Measurements from ENCODE around the gene TRPM2.

- TF ChIP-seq CTCF (IDR thresholded peaks at IDR 0.05) = no peak
- no peak for TF ChIP-seq POLR2AphosphoS5 (IDR thresholded peaks at IDR 0.05; ENCODE audit: low read depth, low read length)
- no peak for TF ChIP-seq REST (IDR thresholded peaks at IDR 0.05; ENCODE audit: insufficient read depth in 1 of 2, low read depth in 2 of 2, low read length in 1 of 2)
Observed at GRCh38 chr21:44459712-44460440, 106.5 kb downstream of the TRPM2 start.
